HG03575 (cell line): Measurements from ENCODE around the gene WNT8A.

Source experiments
- ATAC-seq: cut with Tn5 transposase; IDR thresholded peaks from one replicate; pipeline ENCODE4 v1.9.1; 2021; ENCODE audit not compliant: unreplicated experiment, insufficient number of reproducible peaks, low FRiP score; ENCODE audit errors: extremely low read depth

Gene WNT8A

DNA sequence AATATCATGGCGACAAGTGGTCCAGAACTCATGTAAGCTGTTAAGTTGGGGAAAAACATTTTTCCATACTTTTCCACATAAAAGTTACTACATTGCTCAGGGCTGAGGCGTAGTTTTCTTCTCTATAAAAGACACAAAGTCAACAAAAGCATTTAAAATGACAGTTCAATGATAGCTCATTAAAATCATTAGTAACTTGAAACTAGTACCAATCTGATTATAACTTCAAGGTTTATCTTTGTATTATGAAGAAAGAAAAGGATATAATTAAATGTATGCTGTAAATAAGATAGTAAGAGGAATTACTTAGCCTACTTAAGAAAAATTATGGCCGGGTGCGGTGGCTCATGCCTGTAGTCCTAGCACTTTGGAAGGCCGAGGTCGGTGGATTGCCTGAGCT lies 45.5 kb downstream of the WNT8A start:
- no peak for ATAC-seq

GRCh38 chr5:138132543-138132942 lies 48.7 kb downstream of the WNT8A start:
- ATAC-seq, result no peak

DNA sequence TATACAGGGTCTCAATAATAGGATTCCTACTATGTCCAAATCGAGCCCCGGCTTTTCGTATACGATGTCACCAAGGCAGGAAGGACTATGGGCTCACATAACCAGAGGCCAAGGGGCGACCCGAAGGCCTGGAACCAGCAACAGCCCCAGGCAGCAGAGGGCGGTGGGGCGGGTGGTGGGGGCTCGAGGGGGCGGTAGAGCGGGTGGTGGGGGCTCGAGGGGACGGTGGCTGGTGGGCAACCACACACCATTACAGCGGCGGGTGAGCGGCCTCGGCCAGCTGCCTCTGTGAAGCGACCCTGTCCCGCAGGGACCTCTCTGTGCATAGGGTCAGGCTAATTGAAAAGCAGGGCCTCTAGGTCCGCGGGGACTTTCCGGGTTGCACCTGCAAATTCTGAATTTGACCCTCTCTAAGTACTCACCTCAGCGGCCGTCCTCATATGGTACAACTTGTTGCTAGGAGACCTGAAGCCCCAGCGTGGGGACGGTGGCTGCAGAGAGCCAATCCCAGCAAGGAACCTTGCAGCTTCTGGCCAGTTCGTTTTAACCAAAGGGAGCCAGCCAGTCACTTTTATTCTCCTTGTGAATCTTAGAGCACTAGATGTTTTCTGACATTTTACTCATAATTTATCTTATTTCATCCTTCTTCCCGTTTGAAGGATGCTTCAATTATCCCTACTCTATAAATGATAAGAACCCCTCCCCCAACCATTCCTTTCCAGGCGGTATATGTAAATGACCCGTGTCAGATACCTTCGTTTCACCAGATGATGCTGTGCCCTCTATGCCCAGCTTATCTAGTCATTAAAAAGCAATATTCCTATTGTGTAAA lies 55.3 kb downstream of the WNT8A start, which contains the start of gene NME5:
TSS of gene NME5 (minus strand) at position 480 of the 832 bp plus-strand sequence. CDS start 648 bp downstream, outside the sequence.
- ATAC-seq, result no peak

- ATAC-seq, result no peak
Observed at GRCh38 chr5:138139781-138140090, 55.9 kb downstream of the WNT8A start.

DNA sequence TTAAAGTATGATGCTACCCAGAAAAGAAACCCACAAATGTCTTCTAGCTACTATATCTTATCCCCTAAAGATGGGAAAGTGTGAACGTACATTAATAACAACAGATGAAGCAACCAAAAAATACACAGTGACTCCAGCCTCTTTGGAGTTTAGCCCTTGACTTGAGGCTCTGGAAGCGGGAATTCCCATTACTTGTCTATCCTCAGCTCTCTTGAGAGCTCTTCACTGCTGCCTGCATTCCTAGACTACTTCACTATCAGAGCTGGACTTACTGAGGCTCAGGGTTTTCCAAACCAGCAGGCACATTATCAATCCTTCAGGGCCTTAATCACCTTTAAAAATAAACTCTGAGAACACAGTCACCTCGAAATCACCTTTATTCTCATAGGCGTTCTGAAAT lies 56.4 kb downstream of the WNT8A start:
- ATAC-seq, result no peak
